ENCODE data around the gene AKNAD1. TPM values are rescaled to one million over a fixed set of nuclear protein-coding genes. Genes with fewer than 3 reads are reported as not detected.

AKNAD1 gene
- total and polyA plus RNA-seq, 2 of the 8 experiments (the other 6 are each of a cell fraction or from before 2014, with no cell fraction given) = not detected

GRCh38 chr1:108842525-108843181 lies 14.2 kb downstream of the AKNAD1 start:
- no peak overlapping the region for H3K4ac ChIP-seq (replicated peaks; ENCODE audit: insufficient read length, low read depth, low read length)
- no peaks in the 10 kb centered on the region for H3K23me2 ChIP-seq (ENCODE audit: low read depth, low read length)
- H4K20me1 ChIP-seq (replicated peaks in 1 of 2; ENCODE audit: control insufficient read depth in 1 of 2, insufficient read depth in 2 of 2, low read length in 2 of 2) = no peaks in the 10 kb centered on the region
- POLR2A ChIA-PET (ENCODE audit: partially characterized antibody) = interaction anchor here (1.1 kb wide), 1 partner anchor 15 kb away, joined by 3 read pairs; no protein-coding TSS in a partner anchor
- no peak overlapping the region for H2BK120ac ChIP-seq (replicated peaks; ENCODE audit: low read depth, low read length)
- DNase-seq (ENCODE audit: low read depth in 1 of 2, low spot score in 2 of 2) = no peak
- H4K8ac ChIP-seq (ENCODE audit: extremely low read depth, insufficient read depth, low read length) = no peak overlapping the region
- no peak overlapping the region for H2AK5ac ChIP-seq (ENCODE audit: low read depth, low read length)
- no peaks in the 10 kb centered on the region for H3K27me3 ChIP-seq (replicated peaks in 1 of 4; ENCODE audit: control insufficient read depth in 3 of 4, extremely low read depth in 1 of 4, insufficient read depth in 3 of 4, low read length in 3 of 4)
- H3K14ac ChIP-seq (ENCODE audit: insufficient read length) = no peak overlapping the region
- H3K18ac ChIP-seq (ENCODE audit: extremely low read depth, low read length) = no peak overlapping the region; the same call in 1 of the 2 replicates
- no peak overlapping the region for H3K4me3 ChIP-seq (ENCODE audit: extremely low read depth in 1 of 4, insufficient read depth in 2 of 4, low read depth in 3 of 4, low read length in 4 of 4)
- no peaks in the 10 kb centered on the region for H3K79me2 ChIP-seq (ENCODE audit: control insufficient read depth in 1 of 2, insufficient read depth in 2 of 2, low read length in 2 of 2)
- no peaks in the 10 kb centered on the region for H3K9me3 ChIP-seq (ENCODE audit: insufficient read depth in 2 of 2, low read depth in 1 of 2, low read length in 1 of 2)
- no peak overlapping the region for H3K56ac ChIP-seq (replicated peaks; ENCODE audit: insufficient read length, low read depth, low read length)
- no peak overlapping the region for H2BK15ac ChIP-seq (ENCODE audit: low read length)
- no peak overlapping the region for H2BK12ac ChIP-seq (ENCODE audit: low read depth, low read length)
- no peak overlapping the region for H3K27ac ChIP-seq (ENCODE audit: low read depth, low read length)
- peak overlapping the region; percentile 37; the same call in 1 of the 2 replicates for H2AFZ ChIP-seq (ENCODE audit: low read length)
- no peak for FAIRE-seq
- H3K9ac ChIP-seq (replicated peaks in 1 of 4; ENCODE audit: extremely low read depth in 1 of 4, low read depth in 3 of 4, low read length in 3 of 4) = no peak overlapping the region; a peak in 1 of 7 replicates
- H4K91ac ChIP-seq (replicated peaks; ENCODE audit: insufficient read length, low read length) = no peak overlapping the region
- H2BK5ac ChIP-seq (ENCODE audit: low read depth, low read length) = no peak overlapping the region
- CTCF ChIA-PET (ENCODE audit: partially characterized antibody) = interaction anchor here (5.5 kb wide), 1 partner anchor 14 kb away, joined by 41 read pairs; no protein-coding TSS in a partner anchor
- H2BK20ac ChIP-seq (ENCODE audit: low read length) = no peak overlapping the region
- H3K4me1 ChIP-seq (replicated peaks in 1 of 4; ENCODE audit: control insufficient read depth in 3 of 4, insufficient read depth in 4 of 4, low read length in 3 of 4) = peaks cover 0 to 3% (median under 1%) of the 10 kb centered on the region in 4 experiments; a peak in 3 of 7 replicates
- no peaks in the 10 kb centered on the region for H3K36me3 ChIP-seq (ENCODE audit: control insufficient read depth in 2 of 4, insufficient read depth in 4 of 4, low read length in 3 of 4)
- H3K4me2 ChIP-seq (ENCODE audit: insufficient read depth in 1 of 2, low read depth in 2 of 2, low read length in 2 of 2) = no peak overlapping the region
- no peak overlapping the region for H3K23ac ChIP-seq (ENCODE audit: insufficient read length)
- 86% methylated on average over 3 of the region's 3 CpGs; no CpG with 5 or more reads in 1 of the 2 experiments for WGBS, 2 experiments (ENCODE audit: extremely low coverage in 1 of 2, insufficient coverage in 1 of 2, insufficient read length in 1 of 2, insufficient replicate concordance in 2 of 2, low coverage in 1 of 2, low lambda C conversion rate in 2 of 2, missing lambda C conversion rate in 1 of 2)
- H4K5ac ChIP-seq (ENCODE audit: insufficient read length, low read depth, low read length) = no peak overlapping the region
- H3K79me1 ChIP-seq (ENCODE audit: low read depth, low read length) = no peaks in the 10 kb centered on the region
